ENCODE data around the gene NCAPD2. TPM values are rescaled to one million over a fixed set of nuclear protein-coding genes. Genes with fewer than 3 reads are reported as not detected.
A peak's percentile ranks its signal among the peaks of the same experiment; 100 is the strongest.

The NCAPD2 gene
- total RNA-seq, 4 donors from 2014 or later = 13.9 to 26.1 (median 24.7) TPM

GRCh38 chr12:6451348-6452244 is 42.3 kb upstream of the NCAPD2 start, which contains the start of gene TAPBPL:
TSS of gene TAPBPL (plus strand) at chr12:6452042. CDS start at chr12:6452249, 207 bp downstream.
- Histone ChIP-seq H3K4me3 (peak within 1 kb of the TSS; percentile 63 to 79 (median 73)), H3K4me1 (peaks cover 22 to 53% (median 49%) of the 10 kb centered on the region in 4 donors), H3K27me3 (peaks cover 0 to 4% (median 0%) of the 10 kb centered on the region in 4 donors), H3K9me3 (no peaks in the 10 kb centered on the region), H3K27ac (replicated peaks in 1 of 4) (peak within 1 kb of the TSS; percentile 96 to 99 (median 97)), H3K36me3 (peaks cover 0 to 44% (median 27%) of the 10 kb centered on the region in 4 donors)
- TF ChIP-seq POLR2AphosphoS5 (IDR thresholded peaks at IDR 0.05) (peak; percentile 94), EP300 (IDR thresholded peaks at IDR 0.05) (no peak), POLR2A (IDR thresholded peaks at IDR 0.05; ENCODE audit: low read depth) (peak; percentile 35)
- DNase-seq (ENCODE audit: extremely low spot score) = peak; percentile 97
- intact Hi-C loops (cut with DNase I) = no loop called here
- 1% methylated on average over 23 of the region's 27 CpGs for WGBS

DNA sequence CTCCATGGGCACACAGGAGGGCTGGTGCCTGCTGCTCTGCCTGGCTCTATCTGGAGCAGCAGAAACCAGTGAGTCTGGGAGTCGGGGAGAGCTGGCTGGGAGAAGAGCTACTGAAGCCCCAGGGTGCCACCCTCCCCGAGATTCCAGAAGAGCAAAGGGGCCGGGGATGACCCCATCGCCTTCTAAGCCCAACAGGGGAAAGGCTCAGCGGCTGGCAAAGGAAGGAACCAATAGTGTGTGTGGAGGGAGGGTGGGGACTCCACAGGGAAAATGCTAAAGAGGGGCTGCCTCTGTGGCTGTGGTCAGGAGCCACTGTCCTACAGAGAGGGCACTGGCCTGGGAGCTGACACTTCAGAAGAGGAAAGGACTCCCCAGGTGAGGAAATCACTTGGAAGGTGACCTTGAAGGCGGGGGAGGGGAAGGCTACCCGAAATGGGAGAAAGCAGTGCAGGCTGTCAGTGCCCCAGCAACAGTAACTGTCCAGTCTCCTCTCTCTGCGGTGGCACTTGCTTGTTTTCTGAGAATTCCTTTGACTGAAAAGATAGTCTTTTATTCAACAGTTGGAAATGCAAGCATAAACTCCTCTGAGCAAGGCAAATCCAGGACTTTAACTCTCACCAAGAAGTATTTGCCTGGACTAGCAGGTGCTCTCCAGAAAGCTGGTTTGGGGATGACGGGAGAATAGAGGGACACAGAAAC is 41.5 kb upstream of the NCAPD2 start:
- Histone ChIP-seq H3K36me3 (peaks cover 3 to 44% (median 31%) of the 10 kb centered on the region in 4 donors), H3K9me3 (no peaks in the 10 kb centered on the region), H3K27me3 (peaks cover 0 to 4% (median 0%) of the 10 kb centered on the region in 4 donors), H3K4me3 (peak overlapping the region; percentile 63 to 79 (median 73)), H3K4me1 (peaks cover 22 to 53% (median 49%) of the 10 kb centered on the region in 4 donors), H3K27ac (replicated peaks in 1 of 4) (peak overlapping the region; percentile 96 to 99 (median 97))
- 10% methylated on average over 9 of the region's 9 CpGs for whole genome bisulfite sequencing
- TF ChIP-seq EP300 (IDR thresholded peaks at IDR 0.05) = no peak
- no peak for TF ChIP-seq POLR2A (IDR thresholded peaks at IDR 0.05; ENCODE audit: low read depth)
- TF ChIP-seq, protein P1, sequence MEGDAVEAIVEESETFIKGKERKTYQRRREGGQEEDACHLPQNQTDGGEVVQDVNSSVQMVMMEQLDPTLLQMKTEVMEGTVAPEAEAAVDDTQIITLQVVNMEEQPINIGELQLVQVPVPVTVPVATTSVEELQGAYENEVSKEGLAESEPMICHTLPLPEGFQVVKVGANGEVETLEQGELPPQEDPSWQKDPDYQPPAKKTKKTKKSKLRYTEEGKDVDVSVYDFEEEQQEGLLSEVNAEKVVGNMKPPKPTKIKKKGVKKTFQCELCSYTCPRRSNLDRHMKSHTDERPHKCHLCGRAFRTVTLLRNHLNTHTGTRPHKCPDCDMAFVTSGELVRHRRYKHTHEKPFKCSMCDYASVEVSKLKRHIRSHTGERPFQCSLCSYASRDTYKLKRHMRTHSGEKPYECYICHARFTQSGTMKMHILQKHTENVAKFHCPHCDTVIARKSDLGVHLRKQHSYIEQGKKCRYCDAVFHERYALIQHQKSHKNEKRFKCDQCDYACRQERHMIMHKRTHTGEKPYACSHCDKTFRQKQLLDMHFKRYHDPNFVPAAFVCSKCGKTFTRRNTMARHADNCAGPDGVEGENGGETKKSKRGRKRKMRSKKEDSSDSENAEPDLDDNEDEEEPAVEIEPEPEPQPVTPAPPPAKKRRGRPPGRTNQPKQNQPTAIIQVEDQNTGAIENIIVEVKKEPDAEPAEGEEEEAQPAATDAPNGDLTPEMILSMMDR (IDR thresholded peaks at IDR 0.05) = no peak
- TF ChIP-seq POLR2AphosphoS5 (IDR thresholded peaks at IDR 0.05) = peak in 1 of 2 donors; percentile 34
- intact Hi-C loops (cut with DNase I) = no loop called here
- no peak for DNase-seq (ENCODE audit: extremely low spot score)

GRCh38 chr12:6452944-6453630 is 40.8 kb upstream of the NCAPD2 start:
- peak overlapping the region; percentile 63 to 79 (median 73) for H3K4me3 ChIP-seq
- no peak for DNase-seq (ENCODE audit: extremely low spot score)
- peak overlapping the region; percentile 96 to 99 (median 97) for H3K27ac ChIP-seq (replicated peaks in 1 of 4)
- H3K36me3 ChIP-seq = peaks cover 10 to 44% (median 36%) of the 10 kb centered on the region in 4 donors
- 52% methylated on average over 7 of the region's 17 CpGs for WGBS
- peaks cover 22 to 51% (median 47%) of the 10 kb centered on the region in 4 donors for H3K4me1 ChIP-seq
- no peaks in the 10 kb centered on the region for H3K9me3 ChIP-seq
- intact Hi-C loops (cut with DNase I) = no loop called here
- H3K27me3 ChIP-seq = peaks cover 0 to 4% (median 0%) of the 10 kb centered on the region in 4 donors
- TF ChIP-seq POLR2A (IDR thresholded peaks at IDR 0.05; ENCODE audit: low read depth) (no peak), POLR2AphosphoS5 (IDR thresholded peaks at IDR 0.05) (peak; percentile 4 to 45)

DNA sequence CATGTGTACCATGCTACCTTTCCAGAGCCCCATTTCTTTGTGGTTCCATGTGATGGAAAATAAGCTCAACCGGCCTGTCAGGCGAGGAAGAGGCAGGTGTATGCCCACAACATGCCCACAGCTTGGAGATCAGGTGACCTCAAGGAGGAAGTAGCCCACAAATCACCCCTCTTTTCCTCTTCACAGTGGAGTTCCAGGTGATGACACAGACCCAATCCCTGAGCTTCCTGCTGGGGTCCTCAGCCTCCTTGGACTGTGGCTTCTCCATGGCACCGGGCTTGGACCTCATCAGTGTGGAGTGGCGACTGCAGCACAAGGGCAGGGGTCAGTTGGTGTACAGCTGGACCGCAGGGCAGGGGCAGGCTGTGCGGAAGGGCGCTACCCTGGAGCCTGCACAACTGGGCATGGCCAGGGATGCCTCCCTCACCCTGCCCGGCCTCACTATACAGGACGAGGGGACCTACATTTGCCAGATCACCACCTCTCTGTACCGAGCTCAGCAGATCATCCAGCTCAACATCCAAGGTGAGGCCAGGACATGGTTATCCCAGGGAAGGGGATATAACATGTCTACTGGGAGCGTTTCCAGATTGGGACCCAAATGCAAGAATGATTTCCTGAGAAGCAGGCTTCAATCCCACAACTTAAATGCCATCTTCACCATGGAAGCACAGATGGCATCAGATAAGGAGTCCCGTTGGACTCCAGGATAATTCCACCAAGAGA is 36.5 kb upstream of the NCAPD2 start:
- DNase-seq (ENCODE audit: extremely low spot score) = no peak
- WGBS = 87% methylated on average over 9 of the region's 12 CpGs
- H3K4me3 ChIP-seq = no peak overlapping the region
- peaks cover 35 to 83% (median 77%) of the 10 kb centered on the region in 4 donors for H3K36me3 ChIP-seq
- no peaks in the 10 kb centered on the region for H3K27me3 ChIP-seq
- H3K4me1 ChIP-seq = peaks cover 24 to 34% (median 29%) of the 10 kb centered on the region in 4 donors
- no peaks in the 10 kb centered on the region for H3K9me3 ChIP-seq
- intact Hi-C loops (cut with DNase I) = no loop called here
- peak overlapping the region in 1 of 4 donors; percentile 26 for H3K27ac ChIP-seq (replicated peaks in 1 of 4)
- TF ChIP-seq POLR2AphosphoS5 (IDR thresholded peaks at IDR 0.05) (no peak), POLR2A (IDR thresholded peaks at IDR 0.05; ENCODE audit: low read depth) (no peak)
- TF ChIP-seq, protein P1 (IDR thresholded peaks at IDR 0.05) = no peak
